H1 (cell line): ENCODE results near the gene BSN. TPM values are rescaled to one million over a fixed set of nuclear protein-coding genes. Genes with fewer than 3 reads are reported as not detected.

ENCODE experiments used
- ATF3 ChIP-seq: IDR thresholded peaks from 2 replicates; pipeline ENCODE4 v1.6.1; 2011; ENCODE audit warnings: low read depth, mild to moderate bottlenecking, low read length; ENCODE audit not compliant: insufficient read depth
- BACH1 ChIP-seq: IDR thresholded peaks from 2 replicates; pipeline ENCODE4 v1.6.1; 2012; ENCODE audit warnings: low read length, improper control_type of control experiment
- CBX8 ChIP-seq: fragments of 300-800, 300-1000 bp; sonication (generic); IDR thresholded peaks from 2 replicates; pipeline ENCODE4 v1.7.1; 2016; ENCODE audit warnings: low read depth, low read length, borderline replicate concordance
- CHD7 ChIP-seq: fragments of 300-600 bp; sonication (generic); IDR thresholded peaks from 2 replicates; pipeline ENCODE4 v1.7.1; 2012; ENCODE audit warnings: low read length, moderate library complexity, mild to moderate bottlenecking, inconsistent platforms; ENCODE audit not compliant: insufficient replicate concordance
- KDM1A ChIP-seq: fragments of 200-600, 300-600 bp; sonication (generic); IDR thresholded peaks from 2 replicates; pipeline ENCODE4 v1.7.1; 2016; ENCODE audit warnings: mild to moderate bottlenecking, low read length, borderline replicate concordance
- RAD21 ChIP-seq, 2 experiments: IDR thresholded peaks in 1 of 2; conservative IDR thresholded peaks in 1 of 2; 2 replicates each; pipeline ENCODE4 v1.6.1; 2011; ENCODE audit warnings: low read depth in 2 of 2, low read length in 2 of 2, improper control_type of control experiment in 1 of 2, inconsistent platforms in 1 of 2, mild to moderate bottlenecking in 1 of 2, moderate library complexity in 1 of 2
- RBBP5 ChIP-seq: IDR thresholded peaks from 2 replicates; pipeline ENCODE4 v1.7.1; 2012; ENCODE audit warnings: low read depth, mild to moderate bottlenecking, inconsistent platforms, low read length, moderate library complexity, borderline replicate concordance
- SP2 ChIP-seq: IDR thresholded peaks from 2 replicates; pipeline ENCODE4 v1.6.1; 2012; ENCODE audit warnings: mild to moderate bottlenecking, low read length, inconsistent platforms
- TBP ChIP-seq: IDR thresholded peaks from 2 replicates; pipeline ENCODE4 v1.6.1; 2011; ENCODE audit warnings: low read depth, low read length, improper control_type of control experiment
- polyA plus RNA-seq, 7 experiments: library from polyadenylated mRNA; depleted of rRNA in 3 of 7; stranded (reverse) in 5 of 7; unstranded in 2 of 7; fragments of >200 nt in 5 of 7; fragments of 200-250 nt in 2 of 7; gene quantifications; 1 replicate in 5 of 7; 2 replicates in 1 of 7; 4 replicates in 1 of 7; pipeline versions ENCODE4 v1.2.1 to v1.2.3, GENCODE V29; 2011 to 2013; ENCODE audit warnings: missing spikeins in 2 of 7, mixed read lengths in 2 of 7
- total RNA-seq: library from RNA; stranded (reverse); fragmentation: NEBNext Ultra II Directional; extraction: Animal tissue kit (Norgen Biotek cat#: 25700); gene quantifications from 2 replicates; pipeline ENCODE4 v1.2.1, GENCODE V29; 2021

The BSN gene
- total and polyA plus RNA-seq, 2 of the 8 experiments (the other 6 are each of a cell fraction or from before 2014, with no cell fraction given) = 0.60 to 3.0 TPM

GRCh38 chr3:49566312-49566711 lies 12.0 kb downstream of the BSN start (continued):
- TF ChIP-seq RAD21 (IDR thresholded peaks at IDR 0.05 in 1 of 2, conservative IDR thresholded peaks at IDR 0.05 in 1 of 2; ENCODE audit: low read depth in 2 of 2, low read length in 2 of 2) (peak; percentile 53 to 57), CBX8 (no peak), TBP (no peak), RBBP5 (no peak), CHD7 (no peak), KDM1A (peak; percentile 63; the same call in 1 of the 2 replicates), BACH1 (no peak), SP2 (no peak), ATF3 (no peak)
- TF ChIP-seq, all 59 proteins: peak for 3
